Measurements from ENCODE around the gene SLC25A34.

The SLC25A34 gene

GRCh38 chr1:15717418-15718125 is 18.5 kb upstream of the SLC25A34 start:
- TF ChIP-seq POLR2AphosphoS5 (IDR thresholded peaks at IDR 0.05; ENCODE audit: low read depth, low read length) = no peak
- TF ChIP-seq POLR2A (IDR thresholded peaks at IDR 0.05; ENCODE audit: low read depth, low read length) = no peak
- TF ChIP-seq TAF1 (IDR thresholded peaks at IDR 0.05; ENCODE audit: borderline replicate concordance, low read depth, low read length) = no peak
- DNase-seq (ENCODE audit: insufficient read length) (no peak), FAIRE-seq (no peak)

- no peak for DNase-seq (ENCODE audit: insufficient read length)
- FAIRE-seq = no peak
- no peak for TF ChIP-seq TAF1 (IDR thresholded peaks at IDR 0.05; ENCODE audit: borderline replicate concordance, low read depth, low read length)
- no peak for TF ChIP-seq POLR2AphosphoS5 (IDR thresholded peaks at IDR 0.05; ENCODE audit: low read depth, low read length)
- TF ChIP-seq POLR2A (IDR thresholded peaks at IDR 0.05; ENCODE audit: low read depth, low read length) = no peak
Measured at GRCh38 chr1:15718199-15718601, 17.9 kb upstream of the SLC25A34 start.

GRCh38 chr1:15719381-15720120 is 16.5 kb upstream of the SLC25A34 start:
- TF ChIP-seq POLR2A (IDR thresholded peaks at IDR 0.05; ENCODE audit: low read depth, low read length) (no peak), TAF1 (IDR thresholded peaks at IDR 0.05; ENCODE audit: borderline replicate concordance, low read depth, low read length) (no peak), POLR2AphosphoS5 (IDR thresholded peaks at IDR 0.05; ENCODE audit: low read depth, low read length) (no peak)
- DNase-seq (ENCODE audit: insufficient read length) (no peak), FAIRE-seq (no peak)

- TF ChIP-seq POLR2AphosphoS5 (IDR thresholded peaks at IDR 0.05; ENCODE audit: low read depth, low read length) (no peak), POLR2A (IDR thresholded peaks at IDR 0.05; ENCODE audit: low read depth, low read length) (no peak), TAF1 (IDR thresholded peaks at IDR 0.05; ENCODE audit: borderline replicate concordance, low read depth, low read length) (no peak)
- FAIRE-seq (no peak), DNase-seq (ENCODE audit: insufficient read length) (no peak)
Measured at GRCh38 chr1:15720861-15721260, 15.2 kb upstream of the SLC25A34 start.

GRCh38 chr1:15722411-15722810 is 13.6 kb upstream of the SLC25A34 start:
- TF ChIP-seq POLR2AphosphoS5 (IDR thresholded peaks at IDR 0.05; ENCODE audit: low read depth, low read length) = no peak
- no peak for TF ChIP-seq POLR2A (IDR thresholded peaks at IDR 0.05; ENCODE audit: low read depth, low read length)
- no peak for DNase-seq (ENCODE audit: insufficient read length)
- FAIRE-seq = no peak

- TF ChIP-seq POLR2AphosphoS5 (IDR thresholded peaks at IDR 0.05; ENCODE audit: low read depth, low read length) (no peak), POLR2A (IDR thresholded peaks at IDR 0.05; ENCODE audit: low read depth, low read length) (no peak), TAF1 (IDR thresholded peaks at IDR 0.05; ENCODE audit: borderline replicate concordance, low read depth, low read length) (no peak)
- DNase-seq (ENCODE audit: insufficient read length) (no peak), FAIRE-seq (no peak)
Measured at GRCh38 chr1:15722836-15723532, 13.1 kb upstream of the SLC25A34 start.

- no peak for FAIRE-seq
- DNase-seq (ENCODE audit: insufficient read length) = no peak
- TF ChIP-seq POLR2AphosphoS5 (IDR thresholded peaks at IDR 0.05; ENCODE audit: low read depth, low read length) = no peak
- no peak for TF ChIP-seq POLR2A (IDR thresholded peaks at IDR 0.05; ENCODE audit: low read depth, low read length)
- no peak for TF ChIP-seq TAF1 (IDR thresholded peaks at IDR 0.05; ENCODE audit: borderline replicate concordance, low read depth, low read length)
Measured at GRCh38 chr1:15723631-15724246, 12.3 kb upstream of the SLC25A34 start.

- FAIRE-seq (no peak), DNase-seq (ENCODE audit: insufficient read length) (no peak)
- TF ChIP-seq POLR2AphosphoS5 (IDR thresholded peaks at IDR 0.05; ENCODE audit: low read depth, low read length) = no peak
- no peak for TF ChIP-seq POLR2A (IDR thresholded peaks at IDR 0.05; ENCODE audit: low read depth, low read length)
- TF ChIP-seq TAF1 (IDR thresholded peaks at IDR 0.05; ENCODE audit: borderline replicate concordance, low read depth, low read length) = no peak
Measured at GRCh38 chr1:15724949-15725880, 10.8 kb upstream of the SLC25A34 start.

- DNase-seq (ENCODE audit: insufficient read length) (no peak), FAIRE-seq (no peak)
- TF ChIP-seq POLR2A (IDR thresholded peaks at IDR 0.05; ENCODE audit: low read depth, low read length) (no peak), POLR2AphosphoS5 (IDR thresholded peaks at IDR 0.05; ENCODE audit: low read depth, low read length) (no peak), TAF1 (IDR thresholded peaks at IDR 0.05; ENCODE audit: borderline replicate concordance, low read depth, low read length) (no peak)
Measured at GRCh38 chr1:15726508-15726907, 9.6 kb upstream of the SLC25A34 start.

GRCh38 chr1:15727021-15727420 is 9.0 kb upstream of the SLC25A34 start:
- DNase-seq (ENCODE audit: insufficient read length) = no peak
- FAIRE-seq = no peak
- no peak for TF ChIP-seq POLR2A (IDR thresholded peaks at IDR 0.05; ENCODE audit: low read depth, low read length)
- no peak for TF ChIP-seq TAF1 (IDR thresholded peaks at IDR 0.05; ENCODE audit: borderline replicate concordance, low read depth, low read length)
- TF ChIP-seq POLR2AphosphoS5 (IDR thresholded peaks at IDR 0.05; ENCODE audit: low read depth, low read length) = no peak
